ENCODE results near the gene RARRES2. TPM values are rescaled to one million over a fixed set of nuclear protein-coding genes. Genes with fewer than 3 reads are reported as not detected.
"Not testable (repeated sequence)": the region's sequence is repeated elsewhere in the genome, so short reads cannot be mapped to it uniquely, and the experiment has no call there.

RARRES2 gene
- polyA plus RNA-seq (ENCODE audit: insufficient read length in 4 of 4) = 100 to 1,000 TPM in 1 of 4 donors, 10 to 100 TPM in 3; 46.9 to 241 (median 58.2) TPM

DNA sequence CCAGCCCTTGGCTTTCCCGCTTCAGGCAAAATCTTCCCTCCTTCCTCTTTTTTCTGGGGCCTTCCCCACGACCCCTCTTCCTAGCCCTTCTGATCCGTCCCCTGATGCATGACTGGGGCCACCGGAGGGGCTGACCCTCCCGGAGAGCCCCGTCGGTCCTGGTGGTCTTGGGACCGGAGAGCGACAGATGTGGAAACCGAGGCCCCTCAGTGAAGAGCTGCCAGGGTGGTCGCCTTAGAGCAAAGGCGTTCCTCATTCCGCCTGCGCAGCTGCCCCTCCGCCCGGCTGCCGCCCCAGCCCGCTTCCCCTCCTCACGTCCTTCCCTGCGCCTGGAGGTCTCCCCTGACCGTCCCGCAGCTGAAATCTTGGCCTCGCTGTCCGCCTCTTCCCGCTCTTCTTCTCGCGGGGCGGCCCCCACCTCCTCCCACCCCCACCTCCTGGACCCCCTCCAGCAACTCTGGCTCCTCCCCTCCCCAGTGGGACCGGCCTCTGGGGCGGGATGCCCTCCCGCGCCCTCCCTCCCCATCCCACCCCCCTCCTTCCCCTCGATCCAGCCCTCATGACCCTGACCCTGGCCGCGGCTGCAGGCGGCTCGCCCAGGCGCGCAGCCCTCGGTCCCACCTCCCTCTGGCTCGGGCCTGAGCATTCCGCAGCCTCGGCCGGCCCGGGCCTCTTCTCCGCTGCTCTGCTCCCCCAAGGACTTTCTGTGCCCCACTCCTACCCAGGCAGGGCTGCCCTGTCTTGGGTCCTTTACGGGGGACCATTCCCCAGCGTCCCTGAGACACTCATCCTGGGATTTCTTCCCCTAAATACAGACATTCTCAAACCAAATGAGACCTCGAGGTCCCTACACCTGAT, at the start of gene RARRES2:
Gene RARRES2, minus strand, starts transcription at position 367 of the 858 bp plus-strand sequence. CDS start 1,020 bp downstream, outside the sequence.
- no peak for DNase-seq (ENCODE audit: low read depth in 4 of 4, low spot score in 3 of 4)

DNA sequence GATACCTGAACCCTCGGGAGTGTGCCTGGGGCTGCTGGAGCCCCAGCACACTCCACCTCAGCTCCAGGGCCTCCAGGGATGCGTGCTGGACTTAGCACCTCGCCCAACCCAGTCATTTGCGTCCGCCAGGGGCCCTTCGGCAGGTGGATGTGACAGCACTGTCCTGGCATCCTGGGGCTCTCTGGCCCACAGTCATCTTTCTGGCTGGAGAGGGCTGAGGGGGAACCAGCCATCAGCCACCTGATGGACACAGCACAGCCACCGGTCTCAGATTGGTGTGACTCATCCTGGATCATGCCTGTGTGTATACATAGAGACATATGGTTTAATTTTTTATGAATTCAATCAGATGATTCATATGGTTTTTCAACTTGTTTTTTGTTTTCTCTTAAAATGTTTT, 48.8 kb upstream of the RARRES2 start:
- DNase-seq (ENCODE audit: low read depth in 4 of 4, low spot score in 3 of 4) = no peak

DNA sequence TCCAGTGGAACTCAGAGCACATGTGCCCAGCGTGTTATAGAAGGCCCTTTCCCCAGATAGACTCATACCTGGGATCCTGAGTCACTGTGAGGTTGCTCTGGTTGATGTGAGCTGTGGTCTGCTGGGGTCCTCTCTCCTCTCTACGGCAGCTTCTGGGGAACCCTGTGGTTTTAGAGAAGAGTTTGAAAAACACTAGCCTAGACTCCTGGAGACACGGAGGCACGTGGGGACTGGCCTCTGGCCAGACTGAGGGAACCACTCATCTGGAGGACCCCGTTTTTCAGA, 48.0 kb upstream of the RARRES2 start:
- no peak for DNase-seq (ENCODE audit: low read depth in 4 of 4, low spot score in 3 of 4)

DNA sequence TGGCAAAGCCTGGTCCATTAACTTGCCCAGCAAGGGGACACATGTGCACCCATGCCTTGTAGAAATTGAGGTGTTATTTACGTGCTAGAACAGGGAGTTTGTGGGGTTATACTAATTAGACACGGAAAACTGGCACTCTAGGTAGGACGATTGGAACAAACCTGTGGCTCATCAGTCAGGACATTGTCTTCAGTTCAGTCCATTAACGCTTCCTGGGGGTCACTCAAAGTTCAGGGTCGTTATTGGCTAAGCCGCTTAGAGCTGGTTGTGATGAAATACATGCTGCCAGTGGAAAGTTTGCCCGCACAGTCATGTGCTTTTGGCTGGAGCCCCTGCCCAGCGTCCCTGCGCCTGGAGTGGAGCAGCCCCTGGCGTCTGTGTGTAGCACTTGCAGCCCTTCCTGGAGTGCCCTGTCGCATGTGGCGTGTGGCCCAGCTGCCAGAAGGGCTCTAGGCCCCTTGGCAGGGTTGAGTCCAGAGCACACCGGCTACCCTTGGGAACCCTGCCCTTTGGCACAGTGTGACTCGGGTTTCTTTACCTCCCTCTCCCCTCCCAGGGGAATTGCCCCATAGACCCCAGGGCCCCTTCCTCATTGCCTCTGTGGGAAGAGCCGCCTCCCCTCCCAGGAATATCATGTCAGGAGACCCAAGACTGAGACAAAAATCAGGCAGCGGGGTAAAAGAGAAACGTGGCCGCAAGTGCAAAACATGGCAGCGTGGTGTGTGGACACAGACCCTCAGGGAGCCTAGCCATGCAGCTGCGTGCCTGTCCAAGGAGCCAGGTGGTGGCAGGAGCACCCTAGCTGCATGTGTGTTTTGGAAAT, 47.5 kb upstream of the RARRES2 start:
- DNase-seq (ENCODE audit: low read depth in 4 of 4, low spot score in 3 of 4) = no peak

DNA sequence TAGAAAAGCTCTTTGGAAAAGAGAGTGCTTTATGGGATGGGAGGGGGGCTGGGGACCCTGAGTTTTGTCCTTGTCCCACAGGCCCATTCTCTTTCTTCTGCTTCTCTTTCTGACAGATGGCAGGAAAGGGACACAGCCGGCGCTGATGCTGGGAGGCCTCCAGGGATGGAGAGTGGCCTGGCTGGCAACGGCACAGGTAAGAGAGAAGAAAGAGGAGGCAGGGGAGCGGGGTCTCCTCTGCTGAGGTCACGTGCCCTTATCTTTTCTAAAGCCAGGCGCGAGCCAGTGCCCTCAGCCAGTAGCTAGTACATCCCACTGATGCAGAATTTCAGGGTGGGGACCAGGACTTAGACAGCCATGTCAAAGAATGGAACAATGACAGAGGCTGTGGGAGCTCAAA, 46.9 kb upstream of the RARRES2 start:
- no peak for DNase-seq (ENCODE audit: low read depth in 4 of 4, low spot score in 3 of 4)

DNA sequence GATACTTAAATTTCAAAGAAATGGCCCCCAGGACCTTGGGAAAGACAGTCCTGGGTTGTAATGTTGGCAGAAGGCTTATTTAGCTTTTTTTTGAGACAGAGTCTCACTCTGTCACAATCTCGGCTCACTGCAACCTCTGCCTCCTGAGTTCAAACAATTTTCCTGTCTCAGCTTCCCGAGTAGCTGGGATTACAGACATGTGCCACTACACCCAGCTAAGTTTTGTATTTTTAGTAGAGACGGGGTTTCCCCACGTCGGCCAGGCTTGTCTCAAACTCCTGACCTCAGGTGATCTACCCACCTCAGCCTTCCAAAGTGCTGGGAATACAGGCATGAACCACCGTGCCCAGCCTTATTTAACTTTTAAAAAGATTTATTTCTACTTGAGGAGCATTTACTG, 44.5 kb upstream of the RARRES2 start:
- DNase-seq (ENCODE audit: low read depth in 4 of 4, low spot score in 3 of 4) = not testable (repeated sequence)

DNA sequence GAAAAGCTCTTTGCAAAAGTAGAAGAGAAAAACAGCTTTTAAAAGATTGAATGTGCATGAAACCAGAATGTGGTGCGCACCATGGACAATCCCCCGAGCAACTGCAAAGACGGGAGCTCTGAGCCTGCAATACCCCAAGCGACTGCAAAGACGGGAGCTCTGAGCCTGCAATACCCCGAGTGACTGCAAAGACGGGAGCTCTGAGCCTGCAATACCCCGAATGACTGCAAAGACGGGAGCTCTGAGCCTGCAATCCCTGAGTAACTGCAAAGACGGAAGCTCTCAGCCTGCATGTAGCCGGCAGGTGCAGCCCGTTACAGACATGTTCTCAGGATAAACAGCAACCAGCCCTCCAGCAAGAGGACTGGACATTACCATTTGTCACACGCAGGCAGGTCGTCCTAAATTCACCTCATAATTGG, 43.9 kb upstream of the RARRES2 start:
- no peak for DNase-seq (ENCODE audit: low read depth in 4 of 4, low spot score in 3 of 4)

DNA sequence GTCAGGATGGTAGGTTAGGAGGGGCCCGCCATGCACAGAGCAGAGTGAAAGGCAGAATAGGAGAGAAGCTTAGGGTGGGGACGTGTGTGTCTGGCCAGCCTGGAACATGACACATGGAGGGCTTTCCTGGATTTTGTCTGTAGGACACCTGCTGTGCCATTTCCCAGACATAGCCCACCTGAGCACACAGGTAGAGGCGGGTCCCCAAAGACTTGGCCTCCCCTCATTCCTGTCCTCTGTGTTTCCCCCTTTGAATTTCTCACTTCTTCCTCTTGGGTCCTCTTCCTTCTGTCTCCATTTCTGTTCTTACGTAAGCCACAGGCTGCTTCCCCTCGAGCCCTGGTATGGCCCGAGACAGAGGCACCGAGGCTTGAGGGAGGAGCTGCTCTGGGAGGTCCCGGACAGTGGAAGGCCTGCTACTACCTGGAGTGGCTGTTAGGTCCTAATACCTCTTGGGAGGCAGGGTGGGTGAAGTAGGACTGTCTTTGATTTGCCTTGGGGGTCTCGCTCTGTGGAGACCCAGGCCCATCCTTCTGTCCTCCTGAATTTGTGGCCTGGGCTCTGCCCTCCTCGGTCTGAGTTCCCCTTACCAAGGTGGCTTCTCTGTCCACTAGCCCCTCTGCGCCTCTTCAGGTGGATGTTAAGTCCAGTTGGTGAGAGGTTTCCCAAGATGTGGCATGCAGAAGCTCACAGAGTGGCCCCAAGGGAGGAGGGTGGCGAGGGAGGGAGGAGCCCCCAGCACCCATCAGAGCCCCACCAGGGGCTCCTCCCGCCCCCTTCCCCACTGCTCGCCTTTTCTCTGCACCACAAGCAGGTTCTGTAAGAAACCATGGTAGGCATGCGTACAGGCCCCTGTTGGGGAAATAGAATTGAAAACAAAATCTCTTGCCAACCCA, 43.2 kb upstream of the RARRES2 start:
- no peak for DNase-seq (ENCODE audit: low read depth in 4 of 4, low spot score in 3 of 4)

DNA sequence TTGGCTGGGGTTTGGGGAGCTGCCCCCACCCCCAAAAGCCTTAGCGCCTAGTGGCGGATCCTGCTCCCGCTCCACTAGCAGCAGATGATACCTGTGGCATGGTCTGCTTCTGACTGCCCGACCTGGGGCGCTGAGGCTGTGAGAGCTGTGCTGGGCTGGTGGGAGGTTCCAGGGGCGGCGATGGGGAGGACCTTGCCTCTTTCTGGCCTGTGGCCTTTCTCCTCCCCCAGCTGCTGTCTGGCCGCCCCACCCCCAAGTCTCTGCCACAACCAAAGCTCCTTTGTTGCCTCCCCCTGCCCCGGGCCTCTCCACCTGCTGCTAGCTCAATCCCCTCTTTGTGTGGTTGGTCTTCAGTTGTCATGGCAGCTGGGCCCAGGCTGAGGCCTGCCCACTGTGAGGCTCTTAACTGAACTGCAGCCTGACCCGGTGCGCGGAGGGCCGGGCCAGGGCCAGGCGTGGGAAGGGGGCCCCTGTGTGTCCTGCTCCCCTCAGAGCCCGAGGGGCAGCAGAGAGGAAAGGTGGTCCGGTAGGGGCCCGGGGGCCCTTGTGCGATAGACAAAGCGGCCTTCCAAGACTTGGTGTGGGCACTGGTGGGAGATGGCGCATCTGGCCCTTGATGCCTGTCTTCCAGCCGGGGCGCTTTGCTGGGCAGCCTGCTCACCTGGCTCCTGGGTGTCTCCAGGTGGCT, 42.4 kb upstream of the RARRES2 start:
- DNase-seq (ENCODE audit: low read depth in 4 of 4, low spot score in 3 of 4) = no peak

DNA sequence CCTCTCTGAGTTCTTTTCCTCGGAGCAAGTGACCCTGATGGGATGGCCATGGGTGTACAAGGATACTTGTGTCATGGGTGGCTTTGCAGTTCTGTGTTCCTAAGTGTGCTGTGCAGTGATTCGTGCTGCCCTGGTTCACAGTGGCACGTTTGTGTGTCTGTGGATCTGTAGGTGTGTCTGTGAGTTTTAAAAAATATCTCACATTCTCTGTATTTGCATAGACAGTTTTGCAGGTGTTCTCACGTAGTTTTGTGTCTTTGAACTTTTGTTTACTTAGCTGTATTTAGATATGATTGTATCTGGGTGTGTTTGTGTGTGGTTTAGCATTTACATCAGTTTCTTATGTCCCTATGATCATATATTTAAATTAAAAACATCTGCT, 41.4 kb upstream of the RARRES2 start:
- DNase-seq (ENCODE audit: low read depth in 4 of 4, low spot score in 3 of 4) = no peak

DNA sequence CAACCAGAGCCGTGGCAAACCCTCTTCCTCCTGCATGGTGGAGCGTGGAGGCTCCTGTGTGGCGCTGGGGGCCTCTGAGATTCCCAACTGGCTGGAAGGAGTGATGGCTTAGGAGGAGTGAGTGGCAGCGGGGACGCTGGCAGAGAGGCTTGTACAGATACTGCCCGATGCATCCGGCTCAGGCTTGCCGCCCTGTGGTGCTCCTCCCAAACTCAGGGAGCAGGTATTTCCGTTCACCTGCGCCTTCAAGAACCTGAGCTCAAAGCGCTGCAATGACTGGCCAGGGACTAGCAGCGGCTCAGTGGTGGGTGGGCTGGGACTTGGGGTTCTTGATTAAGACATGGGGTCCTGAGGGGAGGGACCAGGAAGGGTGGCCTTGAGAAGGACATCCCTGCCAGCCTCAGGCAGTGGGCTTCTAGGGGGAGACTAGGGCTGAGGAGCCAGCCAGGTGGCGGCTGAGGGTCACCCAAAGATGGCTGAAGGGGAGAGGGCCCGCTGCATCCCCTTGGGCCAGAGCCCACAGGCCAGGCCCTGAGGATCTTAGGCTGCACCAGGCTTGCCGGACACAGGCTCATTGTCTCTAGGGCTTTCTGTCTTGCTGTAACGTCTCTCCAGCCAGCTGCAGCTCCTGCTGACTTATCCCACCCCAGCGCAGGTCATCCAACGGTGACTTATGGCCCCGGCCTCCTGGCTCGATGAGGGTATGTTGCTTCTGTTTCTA, 40.9 kb upstream of the RARRES2 start:
- no peak for DNase-seq (ENCODE audit: low read depth in 4 of 4, low spot score in 3 of 4)

DNA sequence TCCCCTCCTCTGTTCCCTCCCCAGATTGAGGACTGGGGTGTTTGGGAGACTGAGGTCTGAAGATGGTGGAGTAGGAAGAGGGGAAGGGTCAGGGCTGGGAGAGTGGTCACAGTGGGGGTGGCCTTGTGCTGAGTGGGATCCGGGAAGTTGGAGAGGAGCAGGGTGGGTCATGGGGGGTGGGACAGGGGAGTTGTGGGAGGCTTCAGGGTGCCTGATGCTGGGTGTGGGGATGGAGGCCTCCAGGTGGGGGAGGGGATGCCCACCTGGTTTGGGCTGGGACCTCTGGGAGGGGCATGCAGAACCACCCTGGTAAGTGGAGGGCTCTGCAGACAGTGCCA, 40.3 kb upstream of the RARRES2 start:
- DNase-seq (ENCODE audit: low read depth in 4 of 4, low spot score in 3 of 4) = no peak

DNA sequence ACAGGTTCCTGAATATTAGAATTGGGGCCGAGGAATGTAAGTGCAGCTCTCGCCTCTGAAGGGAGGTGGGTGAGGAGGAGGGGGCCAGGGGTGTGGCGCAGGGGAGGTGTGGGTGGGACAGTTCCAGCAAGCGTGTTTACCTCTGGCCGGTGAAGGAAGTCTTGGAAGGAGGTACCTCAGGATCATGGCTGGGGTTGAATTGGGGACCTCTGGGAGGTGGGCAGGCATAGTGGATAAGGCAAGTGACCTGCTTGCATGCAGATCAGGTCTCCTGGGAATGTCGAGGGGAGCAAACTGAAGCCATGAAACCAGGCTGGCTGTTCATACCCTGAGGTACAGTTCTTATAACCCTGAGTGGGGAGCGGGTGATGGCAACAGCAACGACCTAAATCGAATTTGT, 39.7 kb upstream of the RARRES2 start:
- no peak for DNase-seq (ENCODE audit: low read depth in 4 of 4, low spot score in 3 of 4)

DNA sequence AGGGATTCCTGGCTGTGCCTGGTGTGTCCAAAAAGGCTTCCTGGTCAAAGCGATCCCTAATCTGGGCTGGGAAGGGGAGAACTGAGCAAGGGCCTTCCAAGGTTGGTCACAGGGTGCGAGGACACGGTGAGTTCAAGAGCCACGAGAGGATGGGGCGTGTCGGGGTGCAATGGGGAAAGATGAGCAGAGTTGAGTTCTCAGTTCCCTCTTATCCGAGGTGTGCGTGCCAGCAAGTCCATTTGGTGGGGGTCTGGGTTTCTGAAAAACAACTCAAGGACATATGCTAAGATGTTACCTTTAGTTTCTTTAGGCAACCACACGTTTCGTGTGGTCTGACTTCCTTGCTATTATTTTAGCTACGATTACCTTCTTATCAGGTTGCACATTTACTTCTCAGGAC, 39.0 kb upstream of the RARRES2 start:
- DNase-seq (ENCODE audit: low read depth in 4 of 4, low spot score in 3 of 4) = no peak

DNA sequence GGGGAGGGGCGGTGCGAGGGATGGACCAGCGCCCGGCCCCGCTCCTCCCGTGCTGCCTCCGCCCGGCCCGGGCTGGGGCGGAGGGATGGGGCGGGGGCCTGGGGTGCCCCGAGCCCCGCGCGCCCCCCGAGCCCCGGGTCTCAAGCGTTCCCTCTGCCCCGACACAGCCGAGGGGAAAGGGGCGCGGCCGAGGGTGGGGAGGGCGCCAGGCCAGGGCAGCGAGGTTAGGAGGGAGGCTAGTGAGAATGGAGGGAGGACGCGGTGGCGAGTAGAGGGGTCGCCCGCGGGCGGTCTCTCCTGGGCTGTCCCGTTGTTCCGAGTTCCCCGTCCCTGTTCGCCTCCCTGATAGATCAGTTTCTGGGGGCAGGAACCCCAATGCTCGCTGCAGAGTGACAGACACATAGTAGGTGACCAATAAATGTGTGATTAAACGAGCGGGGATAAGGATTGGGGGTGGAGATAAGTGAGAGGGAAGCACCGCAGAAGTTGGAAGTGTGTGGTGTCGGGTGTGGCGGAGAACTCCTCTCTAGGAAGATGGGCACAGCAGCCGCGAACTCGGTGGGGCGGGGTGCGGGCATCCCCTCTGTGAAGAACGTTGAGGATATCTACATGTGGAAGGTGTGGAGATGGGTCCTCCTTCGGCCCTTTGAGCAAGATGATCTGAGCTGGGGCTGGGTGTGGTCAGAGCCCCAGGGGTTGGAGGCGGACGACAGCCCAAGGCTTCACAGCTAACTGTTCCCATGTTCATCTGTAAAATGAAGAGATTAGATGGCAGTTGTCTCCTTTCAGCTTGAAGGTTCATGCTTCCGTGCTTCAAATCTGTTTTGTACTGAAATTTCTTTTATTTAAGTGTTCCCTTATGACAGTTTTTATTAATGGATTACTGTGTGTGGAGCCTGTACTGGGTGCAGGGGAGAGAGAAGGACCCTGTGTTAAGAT, 38.3 kb upstream of the RARRES2 start:
- DNase-seq (ENCODE audit: low read depth in 4 of 4, low spot score in 3 of 4) = no peak

DNA sequence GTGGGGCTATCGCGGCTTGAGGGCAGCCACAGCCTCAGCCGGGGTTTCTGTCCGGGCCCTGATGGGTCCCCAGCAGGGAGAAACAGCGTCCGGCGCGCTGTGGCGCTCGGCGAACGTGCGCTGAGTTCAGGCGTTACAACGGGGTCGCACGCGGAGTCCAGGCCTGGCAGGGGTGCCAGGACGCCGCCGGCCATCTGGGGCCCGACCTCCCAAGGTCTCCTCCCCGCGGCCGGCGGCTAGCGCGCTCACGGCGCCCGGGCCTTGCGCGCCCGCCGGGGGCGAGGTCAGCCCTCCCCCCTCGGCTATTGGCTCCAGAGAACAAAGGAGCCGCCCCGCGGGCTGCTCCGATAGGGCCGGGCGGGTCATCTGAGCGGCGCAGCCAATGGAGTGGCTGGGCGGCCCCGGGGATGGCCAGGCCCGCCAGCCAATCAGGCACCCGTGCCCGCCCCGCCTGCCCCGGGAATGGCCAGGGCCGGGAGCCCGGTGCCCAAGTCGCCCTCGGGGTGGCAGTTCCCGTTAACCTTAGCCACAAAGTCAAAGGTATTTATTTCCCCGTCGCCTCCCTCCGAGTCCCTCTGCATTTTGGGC, 37.5 kb upstream of the RARRES2 start, which contains the start of gene ZNF775:
Gene ZNF775, plus strand, starts transcription at position 478 of the 588 bp plus-strand sequence. CDS start 9,141 bp downstream, outside the sequence.
- peak in 3 of 4 donors; percentile 87 to 93 (median 92) for DNase-seq (ENCODE audit: low read depth in 4 of 4, low spot score in 3 of 4)

DNA sequence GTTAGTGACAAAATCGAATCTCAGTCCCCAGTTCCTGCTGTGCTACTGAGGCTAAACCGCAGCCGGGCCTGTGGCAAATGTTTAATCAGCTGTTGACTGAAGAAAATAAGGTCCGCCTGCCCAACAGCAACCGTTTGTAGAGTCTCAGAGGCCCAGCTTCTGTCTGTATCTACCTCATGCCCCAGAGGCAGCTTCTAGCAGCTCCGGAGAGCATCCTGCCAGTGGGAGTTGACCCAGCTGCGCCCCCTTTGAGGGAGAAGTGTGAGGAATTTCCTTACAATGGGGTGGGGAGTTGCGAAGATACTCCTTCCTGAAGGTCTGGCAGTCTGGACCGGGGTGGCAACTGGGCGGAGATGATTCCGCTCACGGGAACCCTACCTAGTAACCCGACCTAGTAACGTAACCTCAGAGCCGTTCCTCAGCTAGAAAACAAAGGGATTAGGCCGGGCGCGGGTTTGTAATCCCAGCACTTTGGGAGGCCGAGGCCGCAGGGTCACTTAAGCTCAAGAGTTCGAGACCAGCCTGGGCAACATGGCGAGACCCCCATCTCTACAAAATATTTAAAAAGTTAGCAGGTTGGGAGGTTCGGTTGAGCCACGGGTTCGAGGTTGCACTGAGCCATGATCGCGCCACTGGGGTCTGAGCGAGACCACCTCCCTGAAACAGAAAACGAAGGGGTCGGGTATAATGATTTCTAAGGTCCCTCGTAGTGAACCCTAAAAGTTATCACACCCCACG, 36.9 kb upstream of the RARRES2 start:
- DNase-seq (ENCODE audit: low read depth in 4 of 4, low spot score in 3 of 4) = no peak

Measured in left renal pelvis (tissue), 4 donors.